Measurements from ENCODE around the gene RSF1.
"Not testable (repeated sequence)": the region's sequence is repeated elsewhere in the genome, so short reads cannot be mapped to it uniquely, and the experiment has no call there.

The RSF1 gene

DNA sequence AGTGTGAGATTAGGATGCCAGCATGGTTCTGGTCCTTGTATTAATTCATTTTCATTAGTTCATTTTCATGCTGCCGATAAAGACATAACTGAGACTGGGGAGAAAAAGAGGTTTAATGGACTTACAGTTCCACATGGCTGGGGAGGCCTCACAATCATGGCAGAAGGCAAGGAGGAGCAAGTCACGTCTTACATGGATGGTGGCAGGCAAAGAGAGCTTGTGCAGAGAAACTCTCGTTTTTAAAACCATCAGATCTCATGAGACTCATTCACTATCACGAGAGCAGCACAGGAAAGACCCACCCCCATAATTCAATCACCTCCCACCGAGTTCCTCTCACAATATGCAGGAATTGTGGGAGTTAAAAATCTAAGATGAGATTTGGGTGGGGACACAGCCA lies 23.2 kb upstream of the RSF1 start:
- H3K27me3 ChIP-seq (ENCODE audit: control insufficient read depth in 5 of 5, insufficient read depth in 4 of 5, low read length in 5 of 5); H3K9me3 ChIP-seq (ENCODE audit: control insufficient read depth in 5 of 5, low read length in 5 of 5); H3K4me3 ChIP-seq (ENCODE audit: low read depth in 1 of 5, low read length in 5 of 5); H3K27ac ChIP-seq (ENCODE audit: low read depth, low read length); H3K9ac ChIP-seq (ENCODE audit: low read length in 5 of 5); H3K4me1 ChIP-seq (ENCODE audit: control insufficient read depth in 5 of 5, insufficient read depth in 5 of 5, low read length in 5 of 5): not testable (repeated sequence)
- H3K36me3 ChIP-seq (ENCODE audit: control insufficient read depth in 5 of 5, insufficient read depth in 5 of 5, low read length in 5 of 5): peaks cover 46 to 65% (median 63%) of the 10 kb centered on the region in 5 donors

DNA sequence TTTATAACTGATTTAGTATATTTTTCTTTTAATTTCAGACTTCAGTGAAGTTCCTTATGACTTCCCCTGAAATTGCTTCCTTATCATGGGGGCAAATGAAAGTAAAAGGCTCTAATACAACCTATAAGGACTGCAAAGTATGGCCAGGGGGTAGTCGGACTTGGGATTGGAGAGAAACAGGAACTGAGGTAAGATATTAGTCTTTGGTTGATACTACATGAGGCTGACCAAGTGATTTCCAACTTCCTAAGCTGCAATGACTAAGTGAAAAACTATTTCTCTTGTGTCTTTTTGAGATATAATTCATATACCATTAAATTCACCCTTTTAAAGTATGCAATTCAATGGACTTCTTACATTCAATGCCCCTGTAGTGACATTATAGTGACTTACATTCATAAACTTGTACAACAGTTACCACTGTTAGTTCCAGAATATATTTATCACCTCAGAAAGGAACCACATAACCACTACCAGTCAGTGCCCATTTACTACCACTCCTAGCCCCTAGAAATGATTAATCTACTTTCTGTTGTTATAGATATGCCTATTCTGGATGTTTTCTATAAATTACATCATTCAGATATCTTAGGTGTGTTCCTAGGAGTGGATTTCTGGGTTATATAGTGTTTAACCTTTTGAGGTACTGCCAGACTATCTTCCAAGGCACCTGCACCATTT lies 22.1 kb upstream of the RSF1 start:
- Histone ChIP-seq H3K27me3 (ENCODE audit: control insufficient read depth in 5 of 5, insufficient read depth in 4 of 5, low read length in 5 of 5) (no peaks in the 10 kb centered on the region), H3K4me1 (ENCODE audit: control insufficient read depth in 5 of 5, insufficient read depth in 5 of 5, low read length in 5 of 5) (no peaks in the 10 kb centered on the region), H3K9me3 (ENCODE audit: control insufficient read depth in 5 of 5, low read length in 5 of 5) (peaks cover 0 to 3% (median 0%) of the 10 kb centered on the region in 5 donors), H3K36me3 (ENCODE audit: control insufficient read depth in 5 of 5, insufficient read depth in 5 of 5, low read length in 5 of 5) (peaks cover 37 to 54% (median 52%) of the 10 kb centered on the region in 5 donors), H3K4me3 (ENCODE audit: low read depth in 1 of 5, low read length in 5 of 5) (no peak overlapping the region), H3K9ac (ENCODE audit: low read length in 5 of 5) (no peak overlapping the region), H3K27ac (ENCODE audit: low read depth, low read length) (no peak overlapping the region)

- H3K4me1 ChIP-seq (ENCODE audit: control insufficient read depth in 5 of 5, insufficient read depth in 5 of 5, low read length in 5 of 5): peaks cover 0 to 3% (median 0%) of the 10 kb centered on the region in 5 donors
- H3K4me3 ChIP-seq (ENCODE audit: low read depth in 1 of 5, low read length in 5 of 5): no peak overlapping the region
- H3K9me3 ChIP-seq (ENCODE audit: control insufficient read depth in 5 of 5, low read length in 5 of 5): peaks cover 0 to 3% (median 0%) of the 10 kb centered on the region in 5 donors
- H3K27me3 ChIP-seq (ENCODE audit: control insufficient read depth in 5 of 5, insufficient read depth in 4 of 5, low read length in 5 of 5): no peaks in the 10 kb centered on the region
- no peak overlapping the region for H3K27ac ChIP-seq (ENCODE audit: low read depth, low read length)
- H3K36me3 ChIP-seq (ENCODE audit: control insufficient read depth in 5 of 5, insufficient read depth in 5 of 5, low read length in 5 of 5): peaks cover 0 to 7% (median 0%) of the 10 kb centered on the region in 5 donors
- H3K9ac ChIP-seq (ENCODE audit: low read length in 5 of 5): no peak overlapping the region
Measured at GRCh38 chr11:77833302-77833701, 12.8 kb upstream of the RSF1 start.

- peaks cover 0 to 3% (median 0%) of the 10 kb centered on the region in 5 donors for H3K9me3 ChIP-seq (ENCODE audit: control insufficient read depth in 5 of 5, low read length in 5 of 5)
- no peak overlapping the region for H3K9ac ChIP-seq (ENCODE audit: low read length in 5 of 5)
- H3K4me1 ChIP-seq (ENCODE audit: control insufficient read depth in 5 of 5, insufficient read depth in 5 of 5, low read length in 5 of 5): peaks cover 1 to 8% (median 3%) of the 10 kb centered on the region in 5 donors
- H3K27ac ChIP-seq (ENCODE audit: low read depth, low read length): no peak overlapping the region
- peaks cover 0 to 2% (median 0%) of the 10 kb centered on the region in 5 donors for H3K36me3 ChIP-seq (ENCODE audit: control insufficient read depth in 5 of 5, insufficient read depth in 5 of 5, low read length in 5 of 5)
- H3K27me3 ChIP-seq (ENCODE audit: control insufficient read depth in 5 of 5, insufficient read depth in 4 of 5, low read length in 5 of 5): no peaks in the 10 kb centered on the region
- H3K4me3 ChIP-seq (ENCODE audit: low read depth in 1 of 5, low read length in 5 of 5): no peak overlapping the region
Measured at GRCh38 chr11:77828926-77829325, 8.4 kb upstream of the RSF1 start.

DNA sequence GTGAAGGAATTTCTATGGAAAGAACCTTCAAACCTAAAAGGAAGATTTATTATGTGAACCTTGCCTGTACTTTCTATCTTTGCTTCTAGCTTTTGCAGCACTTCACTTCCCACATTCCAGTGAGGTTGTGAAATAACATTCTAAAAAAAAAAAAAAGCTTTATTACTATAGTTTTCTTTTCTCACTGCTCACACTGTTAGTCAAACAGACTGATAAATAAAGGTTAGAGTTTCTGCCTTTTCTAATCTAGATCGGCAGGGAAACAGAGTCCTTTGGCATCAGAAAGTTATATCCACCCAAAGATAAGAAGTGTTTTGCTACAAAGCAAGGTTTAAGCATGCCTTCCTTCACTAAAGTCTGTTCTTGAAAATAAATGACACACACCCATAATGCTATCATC lies 3.3 kb upstream of the RSF1 start:
- H3K27me3 ChIP-seq (ENCODE audit: control insufficient read depth in 5 of 5, insufficient read depth in 4 of 5, low read length in 5 of 5): no peaks in the 10 kb centered on the region
- peaks cover 3 to 35% (median 33%) of the 10 kb centered on the region in 5 donors for H3K4me1 ChIP-seq (ENCODE audit: control insufficient read depth in 5 of 5, insufficient read depth in 5 of 5, low read length in 5 of 5)
- peak overlapping the region; percentile 42 for H3K27ac ChIP-seq (ENCODE audit: low read depth, low read length)
- H3K36me3 ChIP-seq (ENCODE audit: control insufficient read depth in 5 of 5, insufficient read depth in 5 of 5, low read length in 5 of 5): peaks cover 0 to 2% (median 0%) of the 10 kb centered on the region in 5 donors
- H3K4me3 ChIP-seq (ENCODE audit: low read depth in 1 of 5, low read length in 5 of 5): peak overlapping the region in 1 of 5 donors; percentile 11
- H3K9me3 ChIP-seq (ENCODE audit: control insufficient read depth in 5 of 5, low read length in 5 of 5): no peaks in the 10 kb centered on the region
- H3K9ac ChIP-seq (ENCODE audit: low read length in 5 of 5): peak overlapping the region in 4 of 5 donors; percentile 32 to 45 (median 34)

- H3K36me3 ChIP-seq (ENCODE audit: control insufficient read depth in 5 of 5, insufficient read depth in 5 of 5, low read length in 5 of 5); H3K27ac ChIP-seq (ENCODE audit: low read depth, low read length); H3K9me3 ChIP-seq (ENCODE audit: control insufficient read depth in 5 of 5, low read length in 5 of 5); H3K27me3 ChIP-seq (ENCODE audit: control insufficient read depth in 5 of 5, insufficient read depth in 4 of 5, low read length in 5 of 5): not testable (repeated sequence)
- H3K4me1 ChIP-seq (ENCODE audit: control insufficient read depth in 5 of 5, insufficient read depth in 5 of 5, low read length in 5 of 5): peaks cover 3 to 39% (median 34%) of the 10 kb centered on the region in 5 donors
- peak overlapping the region in 3 of 5 donors; percentile 87 to 95 (median 95) for H3K9ac ChIP-seq (ENCODE audit: low read length in 5 of 5)
- peak overlapping the region in 4 of 5 donors; percentile 96 to 99 (median 98) for H3K4me3 ChIP-seq (ENCODE audit: low read depth in 1 of 5, low read length in 5 of 5)
Measured at GRCh38 chr11:77822126-77822525, 1.6 kb upstream of the RSF1 start.

DNA sequence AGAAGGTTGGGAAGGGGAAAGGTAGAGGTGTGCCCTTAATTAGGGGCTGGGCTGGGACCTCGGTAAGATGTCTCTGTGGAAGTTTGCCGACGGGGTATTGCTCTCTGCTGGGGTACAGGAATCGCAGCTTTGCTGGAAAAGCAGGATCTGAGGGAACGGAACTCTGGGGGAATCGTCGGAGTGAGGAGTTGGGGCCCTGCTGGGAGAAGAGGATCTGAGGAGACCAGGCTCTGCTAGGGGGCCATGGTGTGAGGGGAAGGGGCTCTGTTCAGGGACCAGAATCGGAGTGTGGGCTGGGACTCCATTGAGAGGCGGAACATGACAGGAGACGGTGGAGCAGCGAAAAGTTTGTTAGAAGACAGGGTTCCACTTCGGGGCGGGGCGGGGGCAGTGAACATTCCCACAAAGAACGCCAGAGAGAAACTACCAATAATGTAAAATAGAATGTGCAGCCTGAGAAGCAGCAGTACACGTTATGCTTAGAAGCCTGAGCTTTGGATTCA lies 878 bp upstream of the RSF1 start:
- Histone ChIP-seq H3K4me3 (ENCODE audit: low read depth in 1 of 5, low read length in 5 of 5) (peak overlapping the region; percentile 94 to 99 (median 96)), H3K36me3 (ENCODE audit: control insufficient read depth in 5 of 5, insufficient read depth in 5 of 5, low read length in 5 of 5) (peaks cover 0 to 1% (median 0%) of the 10 kb centered on the region in 5 donors), H3K9ac (ENCODE audit: low read length in 5 of 5) (peak overlapping the region; percentile 79 to 95 (median 87)), H3K27me3 (ENCODE audit: control insufficient read depth in 5 of 5, insufficient read depth in 4 of 5, low read length in 5 of 5) (no peaks in the 10 kb centered on the region), H3K9me3 (ENCODE audit: control insufficient read depth in 5 of 5, low read length in 5 of 5) (no peaks in the 10 kb centered on the region), H3K4me1 (ENCODE audit: control insufficient read depth in 5 of 5, insufficient read depth in 5 of 5, low read length in 5 of 5) (peaks cover 3 to 44% (median 34%) of the 10 kb centered on the region in 5 donors), H3K27ac (ENCODE audit: low read depth, low read length) (peak overlapping the region; percentile 79)

DNA sequence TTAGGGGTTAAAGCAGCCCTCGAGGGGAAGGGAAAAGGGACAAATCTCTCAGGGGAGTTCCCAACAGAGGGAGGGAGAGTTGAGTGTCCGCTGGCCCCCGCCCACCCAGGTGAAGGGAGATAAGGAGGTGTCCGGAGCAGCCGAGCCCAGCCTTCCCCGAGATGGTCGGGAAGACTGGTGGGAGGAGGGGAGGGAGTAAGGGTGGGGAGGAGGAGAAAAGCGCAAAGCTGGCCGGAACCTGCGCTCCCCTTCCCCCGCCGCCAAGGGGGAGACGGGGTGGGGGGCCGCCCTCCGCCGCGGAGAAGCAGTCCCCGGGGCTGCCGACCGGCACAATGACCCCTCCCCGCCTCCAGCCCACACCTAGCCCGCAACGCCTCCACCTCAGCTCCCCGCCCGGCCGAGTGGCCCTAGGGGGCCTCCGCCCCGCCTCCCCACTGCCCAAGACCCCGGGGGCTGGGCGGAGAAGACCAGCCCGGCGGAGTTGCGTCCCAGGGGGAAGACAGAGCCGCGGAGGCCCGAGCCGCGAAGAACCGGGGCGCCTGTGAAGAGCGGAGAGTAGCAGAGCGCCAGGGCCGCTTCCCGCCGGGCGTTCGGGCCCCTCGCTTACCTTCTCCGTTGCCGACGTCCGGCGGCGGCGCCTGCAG lies 479 bp downstream of the RSF1 start:
- no peaks in the 10 kb centered on the region for H3K36me3 ChIP-seq (ENCODE audit: control insufficient read depth in 5 of 5, insufficient read depth in 5 of 5, low read length in 5 of 5)
- no peaks in the 10 kb centered on the region for H3K27me3 ChIP-seq (ENCODE audit: control insufficient read depth in 5 of 5, insufficient read depth in 4 of 5, low read length in 5 of 5)
- H3K4me3 ChIP-seq (ENCODE audit: low read depth in 1 of 5, low read length in 5 of 5): peak overlapping the region; percentile 94 to 99 (median 96)
- H3K9me3 ChIP-seq (ENCODE audit: control insufficient read depth in 5 of 5, low read length in 5 of 5): peaks cover 0 to under 1% (median 0%) of the 10 kb centered on the region in 5 donors
- peak overlapping the region; percentile 93 for H3K27ac ChIP-seq (ENCODE audit: low read depth, low read length)
- H3K9ac ChIP-seq (ENCODE audit: low read length in 5 of 5): peak overlapping the region; percentile 21 to 90 (median 84)
- H3K4me1 ChIP-seq (ENCODE audit: control insufficient read depth in 5 of 5, insufficient read depth in 5 of 5, low read length in 5 of 5): peaks cover 3 to 44% (median 34%) of the 10 kb centered on the region in 5 donors

GRCh38 chr11:77819411-77819920 lies 1.1 kb downstream of the RSF1 start:
- no peaks in the 10 kb centered on the region for H3K36me3 ChIP-seq (ENCODE audit: control insufficient read depth in 5 of 5, insufficient read depth in 5 of 5, low read length in 5 of 5)
- peak overlapping the region; percentile 12 to 90 (median 84) for H3K9ac ChIP-seq (ENCODE audit: low read length in 5 of 5)
- H3K4me3 ChIP-seq (ENCODE audit: low read depth in 1 of 5, low read length in 5 of 5): peak overlapping the region; percentile 94 to 99 (median 96)
- H3K27ac ChIP-seq (ENCODE audit: low read depth, low read length): peak overlapping the region; percentile 93
- H3K27me3 ChIP-seq (ENCODE audit: control insufficient read depth in 5 of 5, insufficient read depth in 4 of 5, low read length in 5 of 5): no peaks in the 10 kb centered on the region
- peaks cover 0 to 5% (median 4%) of the 10 kb centered on the region in 5 donors for H3K9me3 ChIP-seq (ENCODE audit: control insufficient read depth in 5 of 5, low read length in 5 of 5)
- H3K4me1 ChIP-seq (ENCODE audit: control insufficient read depth in 5 of 5, insufficient read depth in 5 of 5, low read length in 5 of 5): peaks cover 3 to 44% (median 34%) of the 10 kb centered on the region in 5 donors

DNA sequence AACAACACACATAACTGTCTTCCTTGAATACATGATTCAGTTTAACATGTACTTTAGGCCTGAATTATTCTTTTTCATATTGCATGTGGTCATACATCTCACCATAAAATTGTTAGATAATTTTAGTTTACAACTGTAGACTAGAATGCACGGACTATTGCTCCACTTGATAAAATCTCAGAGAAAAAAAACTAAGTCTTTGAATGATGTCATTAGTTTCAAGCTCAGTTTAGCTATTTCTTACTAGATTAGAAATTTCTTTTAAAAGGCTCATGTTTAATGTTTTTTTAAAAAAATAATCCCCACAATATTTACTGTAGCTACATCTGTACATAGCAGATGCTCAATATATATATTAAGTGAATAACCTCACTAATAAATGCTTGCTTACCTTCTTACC lies 5.1 kb downstream of the RSF1 start:
- H3K9me3 ChIP-seq (ENCODE audit: control insufficient read depth in 5 of 5, low read length in 5 of 5): peaks cover 0 to 5% (median 4%) of the 10 kb centered on the region in 5 donors
- no peak overlapping the region for H3K4me3 ChIP-seq (ENCODE audit: low read depth in 1 of 5, low read length in 5 of 5)
- peaks cover 0 to 7% (median 0%) of the 10 kb centered on the region in 5 donors for H3K36me3 ChIP-seq (ENCODE audit: control insufficient read depth in 5 of 5, insufficient read depth in 5 of 5, low read length in 5 of 5)
- H3K4me1 ChIP-seq (ENCODE audit: control insufficient read depth in 5 of 5, insufficient read depth in 5 of 5, low read length in 5 of 5): peaks cover 0 to 22% (median 12%) of the 10 kb centered on the region in 5 donors
- no peak overlapping the region for H3K27ac ChIP-seq (ENCODE audit: low read depth, low read length)
- no peak overlapping the region for H3K9ac ChIP-seq (ENCODE audit: low read length in 5 of 5)
- no peaks in the 10 kb centered on the region for H3K27me3 ChIP-seq (ENCODE audit: control insufficient read depth in 5 of 5, insufficient read depth in 4 of 5, low read length in 5 of 5)

Measured in subcutaneous abdominal adipose tissue (tissue), 5 donors.